Hematopoietic multipotent progenitor cell treated with erythropoietin and hydrocortisone succinate and interleukin-3 and kit ligand, for 17 days (in vitro differentiated cells): ENCODE data around the gene PCDH9.

Experiments
- DNase-seq: peaks from one replicate; pipeline ENCODE4 v3.0.0-alpha.2; 2015; ENCODE audit warnings: low spot score

Gene PCDH9

GRCh38 chr13:66459143-66459542 lies 771.0 kb downstream of the PCDH9 start:
- DNase-seq, result no peak

GRCh38 chr13:66446413-66446812 lies 783.7 kb downstream of the PCDH9 start:
- no peak for DNase-seq

GRCh38 chr13:66443926-66444325 lies 786.2 kb downstream of the PCDH9 start:
- DNase-seq, result no peak

GRCh38 chr13:66440938-66441337 lies 789.2 kb downstream of the PCDH9 start:
- DNase-seq, result no peak

- DNase-seq, result no peak
Observed at GRCh38 chr13:66430728-66431127, 799.4 kb downstream of the PCDH9 start.

- DNase-seq, result no peak
Observed at GRCh38 chr13:66430269-66430668, 799.9 kb downstream of the PCDH9 start.

- no peak for DNase-seq
Observed at GRCh38 chr13:66429156-66429555, 801.0 kb downstream of the PCDH9 start.

GRCh38 chr13:66427458-66427861 lies 802.7 kb downstream of the PCDH9 start:
- DNase-seq, result no peak

- no peak for DNase-seq
Observed at GRCh38 chr13:66425741-66426140, 804.4 kb downstream of the PCDH9 start.

GRCh38 chr13:66424422-66424821 lies 805.7 kb downstream of the PCDH9 start:
- DNase-seq, result no peak

GRCh38 chr13:66415444-66415843 lies 814.7 kb downstream of the PCDH9 start:
- no peak for DNase-seq

GRCh38 chr13:66414066-66414800 lies 815.9 kb downstream of the PCDH9 start:
- DNase-seq, result no peak

- DNase-seq, result no peak
Observed at GRCh38 chr13:66410314-66410713, 819.8 kb downstream of the PCDH9 start.

GRCh38 chr13:66409542-66409941 lies 820.6 kb downstream of the PCDH9 start:
- no peak for DNase-seq

GRCh38 chr13:66407128-66407527 lies 823.0 kb downstream of the PCDH9 start:
- DNase-seq, result no peak

- no peak for DNase-seq
Observed at GRCh38 chr13:66405908-66406802, 824.0 kb downstream of the PCDH9 start.

GRCh38 chr13:66402546-66402945 lies 827.6 kb downstream of the PCDH9 start:
- DNase-seq, result no peak

- no peak for DNase-seq
Observed at GRCh38 chr13:66402066-66402465, 828.1 kb downstream of the PCDH9 start.

GRCh38 chr13:66400292-66400691 lies 829.8 kb downstream of the PCDH9 start:
- no peak for DNase-seq

GRCh38 chr13:66399873-66400272 lies 830.3 kb downstream of the PCDH9 start:
- DNase-seq, result no peak

- no peak for DNase-seq
Observed at GRCh38 chr13:66397133-66397532, 833.0 kb downstream of the PCDH9 start.

- DNase-seq, result no peak
Observed at GRCh38 chr13:66391322-66391721, 838.8 kb downstream of the PCDH9 start.

GRCh38 chr13:66378894-66379293 lies 851.2 kb downstream of the PCDH9 start:
- no peak for DNase-seq
